Measurements from ENCODE around the gene ELOA2.
"Not testable (repeated sequence)": the region's sequence is repeated elsewhere in the genome, so short reads cannot be mapped to it uniquely, and the experiment has no call there.

Gene ELOA2

GRCh38 chr18:47020757-47021156, 14.7 kb downstream of the ELOA2 start:
- DNase-seq (ENCODE audit: low spot score): not testable (repeated sequence)

DNA sequence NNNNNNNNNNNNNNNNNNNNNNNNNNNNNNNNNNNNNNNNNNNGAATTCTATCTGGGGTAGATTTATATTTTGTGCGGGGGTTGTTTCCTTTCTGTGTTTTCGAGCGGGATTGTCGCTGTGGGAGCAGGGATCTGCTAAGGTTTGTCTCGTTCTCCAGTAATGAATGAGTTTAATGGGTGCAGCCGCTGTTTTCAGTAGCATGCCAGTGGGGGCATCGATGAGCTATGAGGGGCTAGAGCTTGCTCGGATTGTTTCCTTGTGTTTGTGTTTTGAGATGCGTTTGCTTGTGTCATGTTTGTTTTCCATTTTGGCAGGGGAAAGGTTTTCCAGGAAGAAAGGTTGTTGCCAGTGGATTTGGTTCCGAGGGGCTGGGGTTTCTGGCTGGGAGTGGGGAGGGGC, 15.6 kb downstream of the ELOA2 start:
- not testable (repeated sequence) for DNase-seq (ENCODE audit: low spot score)
